ENCODE data around the gene ANKRD2. TPM values are rescaled to one million over a fixed set of nuclear protein-coding genes. Genes with fewer than 3 reads are reported as not detected.
"Not testable (repeated sequence)": the region's sequence is repeated elsewhere in the genome, so short reads cannot be mapped to it uniquely, and the experiment has no call there.

Gene ANKRD2
- total RNA-seq, 2 donors from 2014 or later = 1.9 TPM; not detected in 1

- peak overlapping the region in 1 of 2 donors; percentile 40 for H3K27ac ChIP-seq
- ATAC-seq (ENCODE audit: insufficient number of reproducible peaks, low FRiP score, low read depth) = no peak
Measured at GRCh38 chr10:97573672-97574071, 1.1 kb downstream of the ANKRD2 start.

GRCh38 chr10:97574374-97575126 lies 2.0 kb downstream of the ANKRD2 start:
- peak; percentile 35 for DNase-seq (ENCODE audit: low spot score)
- H3K27me3 ChIP-seq (replicated peaks; ENCODE audit: insufficient read depth) = no peaks in the 10 kb centered on the region

More at GRCh38 chr10:97573672-97574071, 1.1 kb downstream of the ANKRD2 start:
- H3K27me3 ChIP-seq (replicated peaks; ENCODE audit: insufficient read depth) = no peaks in the 10 kb centered on the region
- DNase-seq (ENCODE audit: low spot score) = no peak
- peaks cover 15 to 26% of the 10 kb centered on the region in 2 donors for H3K4me1 ChIP-seq (ENCODE audit: control insufficient read depth in 1 of 2, low read depth in 2 of 2)
- H3K36me3 ChIP-seq = peaks cover 15% of the 10 kb centered on the region
- no peaks in the 10 kb centered on the region for H3K9me3 ChIP-seq
- TF ChIP-seq, protein P1, sequence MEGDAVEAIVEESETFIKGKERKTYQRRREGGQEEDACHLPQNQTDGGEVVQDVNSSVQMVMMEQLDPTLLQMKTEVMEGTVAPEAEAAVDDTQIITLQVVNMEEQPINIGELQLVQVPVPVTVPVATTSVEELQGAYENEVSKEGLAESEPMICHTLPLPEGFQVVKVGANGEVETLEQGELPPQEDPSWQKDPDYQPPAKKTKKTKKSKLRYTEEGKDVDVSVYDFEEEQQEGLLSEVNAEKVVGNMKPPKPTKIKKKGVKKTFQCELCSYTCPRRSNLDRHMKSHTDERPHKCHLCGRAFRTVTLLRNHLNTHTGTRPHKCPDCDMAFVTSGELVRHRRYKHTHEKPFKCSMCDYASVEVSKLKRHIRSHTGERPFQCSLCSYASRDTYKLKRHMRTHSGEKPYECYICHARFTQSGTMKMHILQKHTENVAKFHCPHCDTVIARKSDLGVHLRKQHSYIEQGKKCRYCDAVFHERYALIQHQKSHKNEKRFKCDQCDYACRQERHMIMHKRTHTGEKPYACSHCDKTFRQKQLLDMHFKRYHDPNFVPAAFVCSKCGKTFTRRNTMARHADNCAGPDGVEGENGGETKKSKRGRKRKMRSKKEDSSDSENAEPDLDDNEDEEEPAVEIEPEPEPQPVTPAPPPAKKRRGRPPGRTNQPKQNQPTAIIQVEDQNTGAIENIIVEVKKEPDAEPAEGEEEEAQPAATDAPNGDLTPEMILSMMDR (IDR thresholded peaks at IDR 0.05) = no peak
- no peak overlapping the region for H3K4me3 ChIP-seq

GRCh38 chr10:97575127-97575668 lies 2.6 kb downstream of the ANKRD2 start:
- DNase-seq (ENCODE audit: low spot score) (no peak), ATAC-seq (ENCODE audit: insufficient number of reproducible peaks, low FRiP score, low read depth) (no peak)
- Histone ChIP-seq H3K9me3 (no peaks in the 10 kb centered on the region), H3K27ac (peak overlapping the region in 1 of 2 donors; percentile 40), H3K4me3 (no peak overlapping the region), H3K27me3 (replicated peaks; ENCODE audit: insufficient read depth) (no peaks in the 10 kb centered on the region), H3K36me3 (peaks cover 7% of the 10 kb centered on the region), H3K4me1 (ENCODE audit: control insufficient read depth in 1 of 2, low read depth in 2 of 2) (peaks cover 15 to 26% of the 10 kb centered on the region in 2 donors)
- TF ChIP-seq, protein P1 (IDR thresholded peaks at IDR 0.05) = no peak

More at GRCh38 chr10:97574374-97575126, 2.0 kb downstream of the ANKRD2 start:
- Histone ChIP-seq H3K4me1 (ENCODE audit: control insufficient read depth in 1 of 2, low read depth in 2 of 2) (peaks cover 15 to 26% of the 10 kb centered on the region in 2 donors), H3K9me3 (no peaks in the 10 kb centered on the region), H3K36me3 (peaks cover 9% of the 10 kb centered on the region), H3K27ac (peak overlapping the region in 1 of 2 donors; percentile 40), H3K4me3 (no peak overlapping the region)
- no peak for ATAC-seq (ENCODE audit: insufficient number of reproducible peaks, low FRiP score, low read depth)
- TF ChIP-seq, protein P1 (IDR thresholded peaks at IDR 0.05) = no peak

DNA sequence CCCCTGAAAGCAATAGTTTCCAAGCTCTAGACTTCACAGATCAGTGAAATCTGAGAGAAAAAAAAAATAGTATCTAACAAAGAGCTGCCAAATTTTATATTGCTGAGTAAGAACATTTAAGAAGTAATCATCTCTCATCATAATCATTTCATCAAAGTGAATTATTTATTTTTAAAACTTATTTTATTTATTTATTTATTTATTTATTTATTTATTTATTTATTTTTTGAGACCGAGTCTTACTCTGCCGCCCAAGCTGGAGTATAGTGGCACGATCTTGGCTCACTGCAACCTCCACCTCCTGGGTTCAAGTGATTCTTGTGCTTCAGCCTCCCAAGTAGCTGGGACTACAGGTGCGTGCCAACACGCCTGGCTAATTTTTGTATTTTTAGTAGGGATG lies 3.9 kb downstream of the ANKRD2 start:
- H3K4me1 ChIP-seq (ENCODE audit: control insufficient read depth in 1 of 2, low read depth in 2 of 2) = peaks cover 15 to 26% of the 10 kb centered on the region in 2 donors
- DNase-seq (ENCODE audit: low spot score); H3K36me3 ChIP-seq; H3K27me3 ChIP-seq (replicated peaks; ENCODE audit: insufficient read depth); ATAC-seq (ENCODE audit: insufficient number of reproducible peaks, low FRiP score, low read depth); H3K9me3 ChIP-seq; H3K4me3 ChIP-seq: not testable (repeated sequence)
- peak overlapping the region in 1 of 2 donors; percentile 31 for H3K27ac ChIP-seq

GRCh38 chr10:97577701-97578100 lies 5.1 kb downstream of the ANKRD2 start:
- Histone ChIP-seq H3K4me3 (no peak overlapping the region), H3K4me1 (ENCODE audit: control insufficient read depth in 1 of 2, low read depth in 2 of 2) (peaks cover 9 to 16% of the 10 kb centered on the region in 2 donors), H3K36me3 (no peaks in the 10 kb centered on the region), H3K27ac (no peak overlapping the region), H3K27me3 (replicated peaks; ENCODE audit: insufficient read depth) (no peaks in the 10 kb centered on the region), H3K9me3 (no peaks in the 10 kb centered on the region)
- DNase-seq (ENCODE audit: low spot score) = no peak
- TF ChIP-seq, protein P1 (IDR thresholded peaks at IDR 0.05) = no peak
- no peak for ATAC-seq (ENCODE audit: insufficient number of reproducible peaks, low FRiP score, low read depth)
